Activated naive CD8-positive, alpha-beta T cell treated with anti-CD3 and anti-CD28 coated beads for 36 hours (primary cell): ENCODE data around the gene TP53AIP1. TPM values are rescaled to one million over a fixed set of nuclear protein-coding genes. Genes with fewer than 3 reads are reported as not detected.

ENCODE experiments used
- DNase-seq: peaks from one replicate; pipeline ENCODE4 v3.0.0; 2021
- H3K27ac Mint-ChIP-seq: one replicate; pipeline ENCODE4 v1.8.0; 2022; ENCODE audit warnings: mild to moderate bottlenecking, moderate library complexity, mixed read lengths
- H3K27me3 Mint-ChIP-seq: one replicate; pipeline ENCODE4 v1.8.0; 2022; ENCODE audit warnings: mild to moderate bottlenecking, mixed read lengths
- H3K36me3 Mint-ChIP-seq: one replicate; pipeline ENCODE4 v1.8.0; 2021; ENCODE audit warnings: mild to moderate bottlenecking, mixed read lengths
- H3K4me1 Mint-ChIP-seq: one replicate; pipeline ENCODE4 v1.8.0; 2021; ENCODE audit warnings: mixed read lengths
- H3K4me3 Mint-ChIP-seq: one replicate; pipeline ENCODE4 v1.8.0; 2022; ENCODE audit warnings: mild to moderate bottlenecking, moderate library complexity, mixed read lengths
- H3K9me3 Mint-ChIP-seq: one replicate; pipeline ENCODE4 v1.8.0; 2022; ENCODE audit warnings: mixed read lengths
- total RNA-seq, 2 experiments: library from RNA; stranded (reverse); gene quantifications; one replicate each; pipeline ENCODE4 v1.2.3, GENCODE V29; 2021

Gene TP53AIP1
- total RNA-seq, 2 experiments from 2014 or later: not detected

DNA sequence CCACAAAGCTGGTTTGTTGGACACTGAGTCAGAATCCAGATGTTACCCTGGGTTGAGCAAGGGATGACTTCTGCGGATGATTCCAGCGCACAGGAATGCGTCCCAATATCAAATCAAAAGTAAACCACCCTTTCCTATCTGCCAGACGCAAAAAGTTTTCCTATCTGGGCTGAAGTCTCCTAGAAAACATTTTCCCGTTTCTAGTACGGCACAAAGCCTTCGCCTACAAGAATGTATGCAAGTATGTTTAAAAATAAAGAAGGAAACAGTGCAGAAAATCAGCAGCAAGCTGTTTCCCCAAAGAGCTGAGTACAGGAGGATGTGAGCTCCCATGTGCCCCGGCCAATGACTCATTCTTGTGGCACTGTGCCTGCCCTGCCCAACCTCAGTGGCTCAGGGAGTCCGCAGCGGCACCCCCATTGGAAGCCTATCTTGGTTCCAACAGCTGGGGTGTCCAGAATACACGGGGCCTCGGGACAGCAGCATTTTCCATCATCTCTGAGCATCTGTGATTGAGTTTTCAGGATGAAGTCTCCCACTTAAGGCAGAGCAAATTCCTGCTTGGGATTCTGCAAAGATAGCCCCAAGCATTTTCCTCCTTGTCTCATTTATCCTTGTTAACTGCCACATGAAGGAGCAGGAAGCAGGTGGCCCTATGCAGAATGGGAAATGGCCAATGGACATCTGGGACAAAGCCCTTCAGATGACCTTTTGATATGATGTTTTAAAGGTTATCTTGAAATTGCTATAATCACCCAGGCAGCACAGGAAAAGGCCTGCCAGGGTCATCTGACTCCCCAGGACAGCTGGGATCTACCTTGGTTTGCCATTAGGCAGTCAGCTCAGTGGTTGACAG is 34.1 kb downstream of the TP53AIP1 start:
- Mint-ChIP-seq H3K4me3 (no peak overlapping the region), H3K9me3 (no peaks in the 10 kb centered on the region), H3K27ac (no peak overlapping the region), H3K27me3 (peaks cover 55% of the 10 kb centered on the region), H3K36me3 (no peaks in the 10 kb centered on the region), H3K4me1 (peaks cover 7% of the 10 kb centered on the region)
- no peak for DNase-seq

DNA sequence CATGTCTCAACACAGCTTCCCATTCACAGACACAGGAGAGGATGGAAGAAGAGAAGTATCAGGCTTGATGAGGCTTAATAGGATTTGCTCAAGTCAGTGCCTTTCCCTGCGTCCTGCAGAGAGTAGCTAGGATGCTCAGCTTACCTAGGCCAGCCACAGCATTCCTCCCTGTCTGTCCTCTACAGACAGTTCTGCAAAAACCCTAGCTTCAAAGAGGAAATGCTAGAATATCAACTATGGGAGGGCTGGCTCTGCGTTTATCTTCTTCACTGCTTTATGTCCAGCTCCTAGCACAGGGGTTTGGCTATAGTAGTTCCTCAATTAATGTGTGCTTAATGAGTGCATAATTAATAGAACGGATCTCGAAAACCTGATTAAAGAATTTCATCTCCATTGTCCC is 35.1 kb downstream of the TP53AIP1 start:
- peaks cover 60% of the 10 kb centered on the region for H3K27me3 Mint-ChIP-seq
- H3K4me1 Mint-ChIP-seq: peaks cover 12% of the 10 kb centered on the region
- H3K4me3 Mint-ChIP-seq: no peak overlapping the region
- no peaks in the 10 kb centered on the region for H3K9me3 Mint-ChIP-seq
- no peaks in the 10 kb centered on the region for H3K36me3 Mint-ChIP-seq
- no peak overlapping the region for H3K27ac Mint-ChIP-seq
- DNase-seq: no peak

DNA sequence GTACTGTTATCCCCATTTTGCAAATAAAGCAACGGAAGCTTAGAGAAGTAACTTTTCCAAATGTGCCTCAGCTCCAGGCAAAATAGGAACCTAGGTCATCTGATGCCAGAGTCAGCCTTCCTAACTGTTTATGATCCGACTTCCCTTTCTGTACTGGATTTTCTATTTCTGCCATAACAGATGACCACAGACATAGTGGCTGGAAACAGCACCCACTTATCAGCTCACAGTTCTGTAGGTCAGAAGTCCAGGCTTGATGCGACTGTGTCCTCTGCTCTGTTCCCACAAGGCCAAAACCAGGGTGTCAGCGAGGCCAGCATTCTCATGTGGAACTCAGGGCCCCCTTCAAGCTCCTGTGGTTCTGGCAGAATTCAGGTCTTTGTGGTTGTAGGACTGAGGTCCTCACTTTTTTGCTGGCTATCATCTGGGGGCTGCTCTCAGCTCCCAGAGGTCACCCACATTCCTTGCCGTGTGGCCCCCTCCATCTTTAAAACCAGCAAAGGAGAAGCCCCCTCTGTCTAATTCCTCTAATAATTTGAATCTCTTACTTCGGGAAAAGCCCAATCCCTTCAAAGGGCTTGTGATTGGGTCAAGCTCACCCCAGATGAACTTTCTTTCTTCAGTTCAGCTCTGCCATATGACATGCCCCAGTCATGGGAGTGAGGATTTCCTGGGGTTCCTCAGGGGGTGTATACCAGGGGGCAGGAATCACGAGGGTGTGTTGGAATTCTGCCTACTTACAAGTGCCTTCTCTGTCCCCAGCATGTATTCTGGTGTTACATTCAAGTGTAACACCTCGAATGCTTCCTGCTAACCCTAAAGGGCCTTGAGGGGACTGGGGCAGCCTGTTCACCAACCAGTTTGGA is 36.3 kb downstream of the TP53AIP1 start:
- Mint-ChIP-seq H3K27ac (no peak overlapping the region), H3K36me3 (no peaks in the 10 kb centered on the region), H3K4me3 (peak overlapping the region; percentile 76), H3K9me3 (no peaks in the 10 kb centered on the region), H3K4me1 (peaks cover 12% of the 10 kb centered on the region), H3K27me3 (peaks cover 56% of the 10 kb centered on the region)
- no peak for DNase-seq

DNA sequence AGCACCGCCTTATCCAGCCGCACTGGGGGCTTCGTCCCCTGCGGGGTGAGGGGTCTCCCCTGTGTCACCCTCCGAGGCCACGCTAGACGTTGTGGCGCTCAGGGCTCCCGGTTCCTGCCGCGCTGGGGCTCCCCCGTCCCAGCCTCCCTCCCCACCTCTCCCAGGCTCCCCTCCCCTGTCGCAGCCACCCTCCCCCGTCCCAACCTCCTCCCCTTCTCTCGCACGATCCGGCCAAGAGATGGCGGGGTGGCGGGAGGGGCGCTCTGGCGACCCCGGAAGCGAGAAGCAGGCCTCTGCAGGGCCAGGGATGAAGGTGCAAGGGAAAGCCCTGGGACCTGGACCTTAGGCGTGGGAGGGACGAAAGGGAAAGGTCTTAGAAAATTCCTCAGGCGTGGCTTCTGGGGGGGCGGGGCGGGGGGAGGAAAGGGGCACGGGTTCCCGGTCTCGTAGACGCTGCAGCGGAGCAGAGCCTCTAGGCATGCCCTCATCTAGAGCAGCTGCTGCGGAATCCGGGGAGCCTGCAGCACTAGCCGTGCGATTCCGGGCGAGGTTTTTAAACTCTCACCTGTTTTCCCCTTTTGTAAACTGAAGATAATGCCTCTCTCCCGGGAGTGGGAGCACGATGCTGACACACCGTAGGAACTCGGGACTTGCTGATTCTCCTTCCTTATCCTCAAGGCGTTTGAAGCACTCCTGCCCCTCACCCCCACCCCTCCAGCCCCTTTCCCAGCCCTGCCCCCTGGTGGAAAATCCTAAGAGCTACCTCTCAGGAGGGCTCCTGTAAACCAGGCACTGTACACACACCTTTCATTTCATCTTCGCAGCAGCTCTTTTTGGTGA is 37.1 kb downstream of the TP53AIP1 start:
- Mint-ChIP-seq H3K4me3 (peak overlapping the region; percentile 76), H3K27ac (no peak overlapping the region), H3K27me3 (peaks cover 56% of the 10 kb centered on the region), H3K4me1 (peaks cover 12% of the 10 kb centered on the region), H3K36me3 (no peaks in the 10 kb centered on the region), H3K9me3 (no peaks in the 10 kb centered on the region)
- DNase-seq: peak; percentile 35

DNA sequence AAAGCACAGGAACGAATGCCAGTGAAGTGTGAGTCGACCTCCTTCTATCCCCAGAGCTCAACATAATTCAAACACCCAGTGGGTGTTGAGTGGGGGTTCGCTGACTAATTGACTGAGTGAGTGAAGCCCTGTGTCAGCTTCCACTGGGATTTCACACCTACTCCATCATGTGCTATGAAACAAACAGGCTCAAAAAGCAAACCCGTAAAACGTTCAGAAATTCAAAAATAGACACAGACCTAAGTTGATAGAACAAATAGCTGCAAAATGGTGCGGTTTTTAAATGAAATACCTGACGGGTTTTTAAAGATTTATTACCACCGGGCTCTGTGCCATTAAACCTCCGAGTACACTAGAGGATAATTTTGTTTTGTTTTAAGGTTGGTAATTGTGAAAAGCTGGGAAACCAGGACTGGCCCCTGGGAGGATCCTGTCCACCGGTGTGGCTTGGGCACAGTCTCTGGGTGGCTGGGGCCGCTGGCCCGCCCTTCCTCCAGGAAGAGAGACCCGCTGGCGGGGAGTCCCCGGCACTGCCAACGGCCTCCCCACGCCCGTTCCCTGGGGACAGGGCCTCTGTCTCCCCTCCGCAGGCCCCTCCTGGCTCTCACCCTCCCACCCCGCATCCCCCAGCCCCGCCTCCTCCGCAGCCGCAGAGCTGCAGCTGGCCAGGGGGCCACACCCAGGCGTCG is 37.9 kb downstream of the TP53AIP1 start:
- Mint-ChIP-seq H3K36me3 (no peaks in the 10 kb centered on the region), H3K27me3 (peaks cover 52% of the 10 kb centered on the region), H3K27ac (no peak overlapping the region), H3K4me1 (peaks cover 12% of the 10 kb centered on the region), H3K9me3 (no peaks in the 10 kb centered on the region), H3K4me3 (peak overlapping the region; percentile 4)
- DNase-seq: no peak

DNA sequence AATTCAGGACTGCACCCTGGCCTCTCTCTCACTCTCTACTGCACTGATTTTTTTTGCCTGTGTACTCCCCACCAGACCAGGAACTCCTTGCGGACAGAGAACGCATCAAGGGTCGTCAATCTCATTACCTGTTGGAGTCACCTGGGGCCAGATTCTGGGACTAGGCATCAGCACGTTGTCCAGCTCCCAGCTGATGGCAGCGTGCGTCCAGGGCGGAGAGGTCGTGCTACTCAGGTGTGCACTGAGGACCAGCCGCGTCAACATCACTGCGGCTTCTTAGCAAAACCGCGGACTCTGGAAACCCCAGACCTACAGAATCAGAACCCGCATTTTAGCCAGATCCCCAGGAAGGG is 38.4 kb downstream of the TP53AIP1 start:
- Mint-ChIP-seq H3K9me3 (no peaks in the 10 kb centered on the region), H3K4me1 (peaks cover 12% of the 10 kb centered on the region), H3K36me3 (no peaks in the 10 kb centered on the region), H3K27me3 (peaks cover 47% of the 10 kb centered on the region), H3K4me3 (no peak overlapping the region), H3K27ac (no peak overlapping the region)
- no peak for DNase-seq

DNA sequence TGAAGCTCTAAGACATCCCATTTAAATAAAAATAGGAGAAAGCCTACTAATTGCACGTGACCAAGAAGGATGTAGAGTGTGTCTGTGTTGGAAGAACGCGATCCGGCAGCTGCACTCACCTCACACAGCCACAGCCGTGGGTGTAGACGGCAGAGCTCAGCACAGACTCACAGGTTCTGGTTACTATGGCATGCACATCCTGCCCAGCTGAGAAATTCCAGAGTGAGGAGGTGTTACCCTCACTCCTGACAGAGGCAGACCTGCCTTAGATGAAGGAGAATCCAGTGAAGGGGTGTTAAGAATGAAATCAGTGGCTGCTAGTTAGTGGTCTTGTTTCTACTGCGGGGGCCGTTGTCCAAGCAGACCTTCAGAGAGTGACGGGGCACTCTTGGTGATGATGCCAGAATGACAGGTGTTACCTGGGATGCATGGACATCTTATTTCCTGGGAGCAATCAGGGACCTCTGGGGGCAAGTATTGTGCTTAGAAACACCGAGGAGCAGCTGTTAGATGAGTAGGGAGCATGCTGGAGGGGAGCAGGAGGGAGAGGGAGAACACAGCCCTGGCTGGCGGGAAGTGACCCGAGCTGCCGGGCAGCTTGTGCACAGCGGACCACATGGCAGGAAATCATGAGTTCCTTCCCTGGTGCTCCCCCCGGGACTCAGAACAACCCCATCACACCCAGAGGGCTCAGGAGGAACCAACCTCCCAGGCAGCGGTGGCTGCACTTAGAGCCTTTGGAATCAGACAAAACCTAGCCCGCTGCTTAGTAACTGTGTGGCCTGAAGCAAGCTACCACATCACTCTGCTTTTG is 39.2 kb downstream of the TP53AIP1 start:
- no peak for DNase-seq
- H3K9me3 Mint-ChIP-seq: no peaks in the 10 kb centered on the region
- peaks cover 38% of the 10 kb centered on the region for H3K27me3 Mint-ChIP-seq
- no peak overlapping the region for H3K27ac Mint-ChIP-seq
- H3K4me3 Mint-ChIP-seq: no peak overlapping the region
- H3K4me1 Mint-ChIP-seq: peaks cover 12% of the 10 kb centered on the region
- no peaks in the 10 kb centered on the region for H3K36me3 Mint-ChIP-seq

DNA sequence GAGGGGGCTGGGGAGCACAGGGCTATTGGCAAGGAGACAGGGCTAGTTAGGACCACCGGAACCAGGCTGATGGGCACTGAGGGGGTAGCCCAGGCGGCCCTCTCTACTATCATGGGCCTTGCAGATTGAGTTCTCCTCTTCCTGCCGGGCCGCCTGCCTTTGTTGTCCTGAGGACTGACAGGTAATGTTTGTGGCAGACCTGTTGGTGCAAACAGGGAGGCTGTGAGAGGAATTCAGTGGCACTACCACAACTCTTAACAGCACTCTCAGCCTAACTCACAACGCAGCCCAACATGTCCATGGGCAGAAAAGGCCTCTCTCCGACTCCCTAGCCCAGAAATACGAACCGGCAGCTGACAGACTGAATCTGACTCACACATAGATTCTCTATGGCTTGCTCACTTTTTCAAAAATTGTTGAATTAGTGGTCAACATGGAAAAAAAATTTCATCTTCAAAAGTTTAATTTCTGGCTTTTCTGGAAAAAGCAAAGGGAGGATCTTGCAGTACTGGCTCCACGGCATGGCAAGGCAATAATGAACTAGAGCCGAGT is 40.1 kb downstream of the TP53AIP1 start:
- Mint-ChIP-seq H3K9me3 (no peaks in the 10 kb centered on the region), H3K36me3 (no peaks in the 10 kb centered on the region), H3K4me3 (no peak overlapping the region), H3K4me1 (peaks cover 12% of the 10 kb centered on the region), H3K27ac (no peak overlapping the region), H3K27me3 (peaks cover 30% of the 10 kb centered on the region)
- DNase-seq: no peak

DNA sequence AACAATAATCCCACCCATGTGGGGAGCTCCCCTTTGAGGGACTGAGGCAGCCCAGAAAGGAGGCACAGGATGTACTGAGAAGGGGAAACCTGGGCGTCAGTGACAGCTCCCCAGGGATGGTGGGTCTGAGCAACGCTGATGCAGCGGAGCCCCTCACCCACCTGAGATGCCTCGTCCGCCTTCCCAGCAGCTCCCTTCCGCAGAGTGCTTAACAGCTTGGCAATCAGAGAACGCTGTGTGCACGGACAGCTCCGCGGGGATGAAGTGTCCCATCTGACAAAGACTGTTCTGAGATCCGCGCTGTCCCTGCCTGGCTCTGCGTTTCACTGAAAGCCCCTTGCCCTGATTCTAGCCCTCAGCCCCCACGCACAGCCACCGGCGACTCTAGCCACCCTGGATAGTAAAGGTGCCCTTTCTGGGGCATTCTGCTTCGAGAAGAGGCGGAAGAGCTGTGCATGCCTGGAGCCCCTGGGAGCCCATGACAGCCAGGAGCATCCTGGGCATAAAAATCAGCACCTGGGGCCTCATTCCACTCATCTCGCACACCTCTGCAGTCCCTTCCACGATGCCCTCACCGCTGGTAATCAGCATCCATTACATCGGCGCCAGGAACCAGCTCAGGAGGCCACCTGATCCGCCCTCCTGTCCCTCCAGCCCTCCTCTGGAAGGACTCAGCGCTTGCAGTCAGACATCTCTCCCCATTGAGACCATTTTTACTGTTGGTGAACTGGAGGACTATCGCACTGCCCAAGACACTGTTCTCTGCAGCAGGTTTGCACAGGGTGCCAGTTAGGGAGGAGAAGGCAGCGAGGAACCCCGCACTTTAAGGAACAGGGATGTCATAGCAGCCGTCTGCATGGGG is 40.8 kb downstream of the TP53AIP1 start:
- Mint-ChIP-seq H3K4me3 (no peak overlapping the region), H3K4me1 (peaks cover 12% of the 10 kb centered on the region), H3K27ac (no peak overlapping the region), H3K36me3 (no peaks in the 10 kb centered on the region), H3K9me3 (no peaks in the 10 kb centered on the region), H3K27me3 (peaks cover 23% of the 10 kb centered on the region)
- no peak for DNase-seq

DNA sequence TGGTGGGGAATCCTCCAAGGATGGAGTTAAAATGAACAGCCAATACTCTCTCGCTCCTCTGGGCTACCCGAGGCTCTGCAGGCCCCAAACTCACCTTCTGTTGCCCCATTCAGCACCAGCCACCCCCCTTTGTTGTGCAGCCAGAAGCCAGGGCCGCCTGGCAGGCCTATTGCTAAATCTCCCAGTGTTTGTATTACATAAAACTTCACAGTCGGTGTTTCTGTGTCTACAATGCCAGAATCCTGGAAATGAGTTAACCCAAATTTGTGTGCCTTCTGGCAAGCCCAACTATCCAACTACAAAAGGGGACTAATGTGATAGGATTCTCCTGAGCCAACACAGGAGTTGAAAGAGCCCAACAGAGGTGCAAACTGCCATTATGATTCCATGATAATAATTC is 42.2 kb downstream of the TP53AIP1 start:
- Mint-ChIP-seq H3K4me1 (peaks cover 12% of the 10 kb centered on the region), H3K36me3 (no peaks in the 10 kb centered on the region), H3K9me3 (no peaks in the 10 kb centered on the region), H3K27ac (no peak overlapping the region), H3K4me3 (no peak overlapping the region), H3K27me3 (peaks cover 22% of the 10 kb centered on the region)
- DNase-seq: no peak

DNA sequence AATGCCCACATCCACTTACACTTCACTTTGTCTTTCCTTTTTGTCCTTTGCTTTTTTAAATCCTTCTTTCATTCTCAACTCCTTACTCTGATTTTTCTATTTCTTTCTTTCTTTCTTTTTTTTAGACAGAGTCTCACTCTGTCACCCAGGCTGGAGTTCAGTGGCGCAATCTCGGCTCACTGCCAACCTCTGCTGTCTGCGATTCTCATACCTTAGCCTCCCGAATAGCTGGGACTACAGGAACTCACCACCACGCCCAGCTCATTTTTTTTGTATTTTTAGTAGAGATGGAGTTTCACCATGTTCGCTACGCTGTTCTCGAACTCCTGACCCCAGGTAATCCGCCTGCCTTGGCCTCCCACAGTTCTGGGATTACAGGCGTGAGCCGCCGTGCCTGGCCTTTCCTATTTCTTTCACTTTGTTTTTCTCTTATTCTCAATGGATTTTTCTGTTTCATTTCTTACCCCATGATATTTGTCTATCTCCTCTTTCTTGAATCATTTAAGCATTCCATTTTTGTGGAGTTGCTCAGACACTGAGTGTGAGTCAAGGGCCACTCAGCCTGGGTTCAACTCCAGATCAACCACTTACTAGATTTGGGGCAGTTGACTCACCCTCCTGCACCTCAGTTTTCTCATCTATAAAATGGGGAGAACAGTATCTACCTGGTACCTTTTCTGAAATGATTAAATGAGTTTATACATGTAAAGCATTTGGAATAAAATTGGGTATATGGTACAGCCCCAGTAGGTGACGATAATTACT is 43.9 kb downstream of the TP53AIP1 start:
- no peak for DNase-seq
- H3K27me3 Mint-ChIP-seq: peaks cover 20% of the 10 kb centered on the region
- H3K36me3 Mint-ChIP-seq: no peaks in the 10 kb centered on the region
- no peak overlapping the region for H3K27ac Mint-ChIP-seq
- H3K4me1 Mint-ChIP-seq: peaks cover 7% of the 10 kb centered on the region
- no peaks in the 10 kb centered on the region for H3K9me3 Mint-ChIP-seq
- no peak overlapping the region for H3K4me3 Mint-ChIP-seq

DNA sequence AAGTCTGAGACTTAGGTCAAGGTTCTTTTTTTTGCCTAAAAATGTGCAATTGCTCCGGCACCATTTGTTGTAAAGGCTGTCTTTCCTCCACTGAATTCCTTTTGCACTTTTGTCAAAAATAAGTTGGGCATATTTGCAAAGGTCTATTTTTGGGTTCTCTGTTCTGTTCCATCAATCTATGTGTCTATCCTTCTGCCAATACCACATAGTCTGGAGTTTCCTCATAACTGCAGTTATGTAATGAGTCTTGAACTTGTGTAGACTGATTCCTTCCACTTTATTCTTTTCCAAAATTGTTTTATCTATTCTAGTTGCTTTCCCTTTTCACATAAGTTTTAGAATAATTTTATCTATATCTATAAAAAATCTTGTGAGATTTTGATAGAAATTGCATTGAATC is 44.8 kb downstream of the TP53AIP1 start:
- no peak for DNase-seq
- Mint-ChIP-seq H3K27ac (no peak overlapping the region), H3K9me3 (no peaks in the 10 kb centered on the region), H3K27me3 (peaks cover 20% of the 10 kb centered on the region), H3K4me1 (peaks cover 2% of the 10 kb centered on the region), H3K4me3 (no peak overlapping the region), H3K36me3 (no peaks in the 10 kb centered on the region)
